K562 (cell line): Measurements from ENCODE around the gene YPEL1. TPM values are rescaled to one million over a fixed set of nuclear protein-coding genes. Genes with fewer than 3 reads are reported as not detected.
A peak's percentile ranks its signal among the peaks of the same experiment; 100 is the strongest.

Source experiments
- ATAC-seq: fragments of 200-7000 bp; cut with Tn5 transposase; 3 replicates; pipeline ENCODE4 v1.9.1; 2020; ENCODE audit warnings: moderate library complexity
- BruUV-seq: library from RNA; stranded (reverse); fragments of 400-500 nt; replicated peaks from 2 replicates; lab custom pipeline; 2021; lab: Mats Ljungman, UMichigan
- CTCF ChIA-PET: fragments of 300-600 bp; formaldehyde crosslinking; extraction: SDS; loops from one replicate; lab custom pipeline; 2021; ENCODE audit warnings: low intra/inter-chr PET ratio; lab: Yijun Ruan, JAX
- POLR2A ChIA-PET: fragments of 300-600, 350-650 bp; sonication (Branson Sonifier 250); formaldehyde crosslinking; extraction: SDS; loops from one replicate; lab custom pipeline; 2021; ENCODE audit warnings: antibody characterized with exemption, inconsistent platforms; lab: Yijun Ruan, JAX
- DNase-seq, 4 experiments: peaks; one replicate each; pipeline versions ENCODE4 v3.0.0 to v3.0.0-alpha.2; 2011 to 2018; ENCODE audit warnings: low spot score in 3 of 4, mixed read lengths in 3 of 4; ENCODE audit errors: extremely low read depth in 1 of 4
- FAIRE-seq: peaks from 2 replicates; lab custom pipeline; 2011; peaks lifted over from hg19 to GRCh38; lab: Jason Lieb, UNC
- H2AFZ ChIP-seq: 2 replicates; pipeline ENCODE4 v1.6.0; 2011; ENCODE audit warnings: low read depth, low read length, control low read depth, inconsistent platforms
- H3K27ac ChIP-seq: fragments of 200-600 bp; 3 replicates; pipeline ENCODE4 v1.8.0; 2011; ENCODE audit warnings: low read depth, mild to moderate bottlenecking, control low read depth, inconsistent platforms, low read length, moderate library complexity, mixed read lengths; ENCODE audit errors: extremely low read depth
- H3K27me3 ChIP-seq, 2 experiments: fragments of 300-600 bp in 1 of 2; 2 replicates in 1 of 2; 3 replicates in 1 of 2; pipeline versions ENCODE4 v1.6.0 to v1.8.0; 2011; ENCODE audit warnings: inconsistent platforms in 2 of 2, low read length in 2 of 2, mild to moderate bottlenecking in 1 of 2, mixed read lengths in 1 of 2, moderate library complexity in 1 of 2; ENCODE audit not compliant: control insufficient read depth in 2 of 2, insufficient read depth in 2 of 2
- H3K36me3 ChIP-seq: fragments of 300-600 bp; 3 replicates; pipeline ENCODE4 v1.8.0; 2011; ENCODE audit warnings: mild to moderate bottlenecking, low read length, inconsistent platforms; ENCODE audit not compliant: control insufficient read depth, insufficient read depth
- H3K4me1 ChIP-seq, 2 experiments: fragments of 200-600 bp in 1 of 2; replicated peaks in 1 of 2; 2 replicates in 1 of 2; 3 replicates in 1 of 2; pipeline versions ENCODE4 v1.5.1 to v1.8.0; 2011; ENCODE audit warnings: inconsistent platforms in 2 of 2, low read length in 2 of 2, mild to moderate bottlenecking in 1 of 2, mixed read lengths in 1 of 2, moderate library complexity in 1 of 2; ENCODE audit not compliant: control insufficient read depth in 2 of 2, insufficient read depth in 2 of 2
- H3K4me2 ChIP-seq: 2 replicates; pipeline ENCODE4 v1.6.1; 2011; ENCODE audit warnings: low read length, control low read depth, inconsistent platforms, mixed read lengths; ENCODE audit not compliant: insufficient read depth
- H3K4me3 ChIP-seq: fragments of 200-600 bp; sonication (generic), shearing (Covaris generic); 2 replicates; pipeline ENCODE4 v1.5.1; 2016; ENCODE audit warnings: control low read depth, inconsistent platforms
- H3K79me2 ChIP-seq: fragments of 200-600 bp; 3 replicates; pipeline ENCODE4 v1.8.0; 2011; ENCODE audit warnings: low read length, inconsistent platforms; ENCODE audit not compliant: control insufficient read depth, insufficient read depth
- H3K9ac ChIP-seq, 2 experiments: 2 replicates each; pipeline versions ENCODE4 v1.6.0 to v1.6.1; 2011; ENCODE audit warnings: low read depth in 2 of 2, low read length in 2 of 2, control low read depth in 1 of 2, inconsistent platforms in 1 of 2, mild to moderate bottlenecking in 1 of 2, mixed read lengths in 1 of 2; ENCODE audit not compliant: insufficient read depth in 1 of 2
- H3K9me1 ChIP-seq: one replicate; pipeline ENCODE4 v1.6.0; 2011; ENCODE audit warnings: inconsistent platforms, mild to moderate bottlenecking, low read length, moderate library complexity; ENCODE audit not compliant: control insufficient read depth, insufficient read depth
- H3K9me3 ChIP-seq: replicated peaks from 2 replicates; pipeline ENCODE4 v1.5.1; 2011; ENCODE audit warnings: low read depth, low read length, inconsistent platforms; ENCODE audit not compliant: control insufficient read depth, insufficient read depth
- H4K20me1 ChIP-seq: replicated peaks from 2 replicates; pipeline ENCODE4 v1.6.1; 2011; ENCODE audit warnings: low read length, inconsistent platforms, mixed read lengths; ENCODE audit not compliant: control insufficient read depth, insufficient read depth
- ARHGAP35 ChIP-seq: fragments of 450-650 bp; IDR thresholded peaks from 2 replicates; pipeline ENCODE4 v1.6.1; 2018; ENCODE audit not compliant: partially characterized antibody
- ARID2 ChIP-seq: fragments of 450-650 bp; IDR thresholded peaks from 2 replicates; pipeline ENCODE4 v1.6.1; 2017; ENCODE audit warnings: antibody characterized with exemption, mild to moderate bottlenecking
- CSDE1 ChIP-seq, 2 experiments: fragments of 450-650 bp; IDR thresholded peaks; 2 replicates each; pipeline ENCODE4 v1.6.1; 2016; ENCODE audit warnings: mild to moderate bottlenecking in 1 of 2
- DACH1 ChIP-seq: fragments of 450-650 bp; IDR thresholded peaks from 2 replicates; pipeline ENCODE4 v1.6.1; 2018; ENCODE audit not compliant: partially characterized antibody
- FOXA3 ChIP-seq, 2 experiments: fragments of 450-650 bp in 1 of 2; sonication (generic) in 1 of 2; formaldehyde crosslinking; IDR thresholded peaks in 1 of 2; conservative IDR thresholded peaks in 1 of 2; 2 replicates each; pipeline versions ENCODE4 v1.4.0 to v1.8.0; 2020 to 2022; ENCODE audit warnings: mild to moderate bottlenecking in 2 of 2, missing genetic modification reagents in 1 of 2
- HDAC1 ChIP-seq, 2 experiments: fragments of 450-650 bp; IDR thresholded peaks; 2 replicates each; pipeline ENCODE4 v1.6.1; 2016 to 2017; ENCODE audit warnings: inconsistent platforms in 1 of 2, mild to moderate bottlenecking in 1 of 2, moderate library complexity in 1 of 2
- HDAC6 ChIP-seq: IDR thresholded peaks from 2 replicates; pipeline ENCODE4 v1.6.1; 2012; ENCODE audit warnings: low read depth, mild to moderate bottlenecking, control low read depth, inconsistent platforms, low read length, moderate library complexity
- HDGF ChIP-seq: fragments of 450-650 bp; IDR thresholded peaks from 2 replicates; pipeline ENCODE4 v1.6.1; 2016
- NBN ChIP-seq: fragments of 450-650 bp; IDR thresholded peaks from 2 replicates; pipeline ENCODE4 v1.6.1; 2016; ENCODE audit warnings: low read depth, mild to moderate bottlenecking
- POLR2B ChIP-seq: fragments of 450-650 bp; IDR thresholded peaks from 2 replicates; pipeline ENCODE4 v1.6.1; 2018; ENCODE audit warnings: low read depth; ENCODE audit not compliant: partially characterized antibody
- PREB ChIP-seq: sonication (generic); formaldehyde crosslinking; IDR thresholded peaks from 2 replicates; pipeline ENCODE4 v1.8.1; 2023; ENCODE audit warnings: mild to moderate bottlenecking, missing genetic modification reagents
- SIN3A ChIP-seq, 2 experiments: fragments of 150-350 bp in 1 of 2; IDR thresholded peaks; 2 replicates each; pipeline ENCODE4 v1.6.1; 2011 to 2016; ENCODE audit warnings: borderline replicate concordance in 2 of 2, low read depth in 2 of 2, low read length in 2 of 2, mild to moderate bottlenecking in 2 of 2, moderate library complexity in 2 of 2; ENCODE audit not compliant: control insufficient read depth in 1 of 2
- SMAD3 ChIP-seq: fragments of 450-650 bp; formaldehyde crosslinking; conservative IDR thresholded peaks from 2 replicates; pipeline ENCODE4 v1.4.0; 2020; ENCODE audit warnings: mild to moderate bottlenecking
- SRSF1 ChIP-seq: fragments of 200-400 bp; formaldehyde crosslinking; IDR thresholded peaks from 2 replicates; pipeline ENCODE4 v1.6.1; 2017; ENCODE audit warnings: mild to moderate bottlenecking, low read depth, low read length, moderate library complexity
- SUPT5H ChIP-seq: fragments of 450-650 bp; IDR thresholded peaks from 2 replicates; pipeline ENCODE4 v1.6.1; 2016
- WGBS: fragments of 100-300 bp; shearing (Covaris generic); methylation state at CpG from one replicate; pipeline ENCODE4 v1.1.6; 2016; ENCODE audit warnings: low coverage, mixed read lengths; ENCODE audit not compliant: insufficient coverage; ENCODE audit errors: missing lambda C conversion rate; 5-methylcytosine and 5-hydroxymethylcytosine counted together
- in situ Hi-C: fragments of 300-500 bp; cut with MboI; formaldehyde crosslinking; loops from 4 replicates; pipeline ENCODE4 v1.15.0; 2018; ENCODE audit warnings: inconsistent platforms, mixed read lengths
- intact Hi-C: fragments of 100-400 bp; cut with micrococcal nuclease; formaldehyde crosslinking; loops from 2 replicates; pipeline ENCODE4 v1.14.2; 2022
- polyA plus RNA-seq, 8 experiments: library from polyadenylated mRNA; depleted of rRNA in 4 of 8; stranded (reverse) in 5 of 8; unstranded in 3 of 8; fragments of >200 nt; fragmentation: Nextera tagmentation in 2 of 8; fragmentation: Illumina TruSeq in 1 of 8; extraction: Ambion mirVana in 2 of 8; extraction: Trizol in 1 of 8; gene quantifications; 2 replicates each; pipeline versions ENCODE4 v1.2.1 to v1.2.3, GENCODE V29; 2011 to 2014; ENCODE audit warnings: inconsistent platforms in 1 of 8, missing spikeins in 1 of 8
- total RNA-seq, 7 experiments: library from RNA; depleted of rRNA in 6 of 7; stranded (reverse); fragments of >200 nt in 6 of 7; fragmentation: Illumina TruSeq in 2 of 7; extraction: Trizol in 2 of 7; gene quantifications; 2 replicates each; pipeline versions ENCODE4 v1.2.1 to v1.2.3, GENCODE V29; 2011 to 2021; ENCODE audit warnings: low replicate concordance in 1 of 7
- TF ChIP-seq, protein P1 (sequence below), 2 experiments: fragments of 150-350 bp in 1 of 2; IDR thresholded peaks; 2 replicates each; pipeline ENCODE4 v1.6.1; 2012 to 2016; ENCODE audit warnings: low read depth in 2 of 2, low read length in 2 of 2, mild to moderate bottlenecking in 1 of 2, moderate library complexity in 1 of 2
- TF ChIP-seq, protein P2 (sequence below): fragments of 250-450 bp; sonication (Bioruptor Pico); IDR thresholded peaks from 2 replicates; pipeline ENCODE4 v1.8.0; 2022; ENCODE audit warnings: moderate library complexity, mild to moderate bottlenecking, inconsistent platforms

The YPEL1 gene
- total and polyA plus RNA-seq, 9 of the 15 experiments (the other 6 are each of a cell fraction or from before 2014, with no cell fraction given), result 0.07 to 2.2 (median 0.46) TPM

GRCh38 chr22:21690401-21690801, 45.2 kb downstream of the YPEL1 start:
- FAIRE-seq, result peak; percentile 70

More at GRCh38 chr22:21690401-21690801, 45.2 kb downstream of the YPEL1 start:
- H3K4me2 ChIP-seq, result no peak overlapping the region
- 83% methylated on average over 5 of the region's 5 CpGs for WGBS
- no peak for DNase-seq
- peaks cover 5 to 58% of the 10 kb centered on the region in 2 experiments; a peak in 3 of 5 replicates for H3K4me1 ChIP-seq
- TSS peak; percentile 11 for BruUV-seq
- no peaks in the 10 kb centered on the region for H3K9me3 ChIP-seq
- no peak overlapping the region for H3K9ac ChIP-seq
- peaks cover 7% of the 10 kb centered on the region; the same call in 1 of the 2 replicates for H4K20me1 ChIP-seq
- no peak overlapping the region for H2AFZ ChIP-seq
- H3K27me3 ChIP-seq, result no peaks in the 10 kb centered on the region
- intact Hi-C loops, result no loop called here
- no peak overlapping the region for H3K27ac ChIP-seq
- no peaks in the 10 kb centered on the region for H3K79me2 ChIP-seq
- peaks cover 7% of the 10 kb centered on the region for H3K9me1 ChIP-seq
- CTCF ChIA-PET, result no interaction called here
- no peak for ATAC-seq
- no peak overlapping the region for H3K4me3 ChIP-seq
- peak; percentile 19 for TF ChIP-seq POLR2B
- no peak for TF ChIP-seq ARHGAP35
- TF ChIP-seq HDAC1 (IDR thresholded peaks at IDR 0.05), result peak in 1 of 2 experiments; percentile 50; a peak in 1 of 4 replicates
- no peak for TF ChIP-seq NBN
- TF ChIP-seq FOXA3 (CRISPR knock-in tag; conservative IDR thresholded peaks at IDR 0.05 in 1 of 2, IDR thresholded peaks at IDR 0.05 in 1 of 2), result 0 out of 4 replicates have a peak, but pooled peaks of 1 of the 2 experiments have one; percentile 52
- TF ChIP-seq HDGF, result peak; percentile 54; the same call in 1 of the 2 replicates
- TF ChIP-seq SUPT5H, result 0 out of 2 replicates have a peak, but pooled peaks have one; percentile 9
- TF ChIP-seq HDAC6, result peak; percentile 8; the same call in 1 of the 2 replicates
- TF ChIP-seq, protein P1, sequence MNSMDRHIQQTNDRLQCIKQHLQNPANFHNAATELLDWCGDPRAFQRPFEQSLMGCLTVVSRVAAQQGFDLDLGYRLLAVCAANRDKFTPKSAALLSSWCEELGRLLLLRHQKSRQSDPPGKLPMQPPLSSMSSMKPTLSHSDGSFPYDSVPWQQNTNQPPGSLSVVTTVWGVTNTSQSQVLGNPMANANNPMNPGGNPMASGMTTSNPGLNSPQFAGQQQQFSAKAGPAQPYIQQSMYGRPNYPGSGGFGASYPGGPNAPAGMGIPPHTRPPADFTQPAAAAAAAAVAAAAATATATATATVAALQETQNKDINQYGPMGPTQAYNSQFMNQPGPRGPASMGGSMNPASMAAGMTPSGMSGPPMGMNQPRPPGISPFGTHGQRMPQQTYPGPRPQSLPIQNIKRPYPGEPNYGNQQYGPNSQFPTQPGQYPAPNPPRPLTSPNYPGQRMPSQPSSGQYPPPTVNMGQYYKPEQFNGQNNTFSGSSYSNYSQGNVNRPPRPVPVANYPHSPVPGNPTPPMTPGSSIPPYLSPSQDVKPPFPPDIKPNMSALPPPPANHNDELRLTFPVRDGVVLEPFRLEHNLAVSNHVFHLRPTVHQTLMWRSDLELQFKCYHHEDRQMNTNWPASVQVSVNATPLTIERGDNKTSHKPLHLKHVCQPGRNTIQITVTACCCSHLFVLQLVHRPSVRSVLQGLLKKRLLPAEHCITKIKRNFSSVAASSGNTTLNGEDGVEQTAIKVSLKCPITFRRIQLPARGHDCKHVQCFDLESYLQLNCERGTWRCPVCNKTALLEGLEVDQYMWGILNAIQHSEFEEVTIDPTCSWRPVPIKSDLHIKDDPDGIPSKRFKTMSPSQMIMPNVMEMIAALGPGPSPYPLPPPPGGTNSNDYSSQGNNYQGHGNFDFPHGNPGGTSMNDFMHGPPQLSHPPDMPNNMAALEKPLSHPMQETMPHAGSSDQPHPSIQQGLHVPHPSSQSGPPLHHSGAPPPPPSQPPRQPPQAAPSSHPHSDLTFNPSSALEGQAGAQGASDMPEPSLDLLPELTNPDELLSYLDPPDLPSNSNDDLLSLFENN (IDR thresholded peaks at IDR 0.05; ENCODE audit: low read depth in 2 of 2, low read length in 2 of 2), result no peak
- TF ChIP-seq SRSF1, result no peak
- TF ChIP-seq CSDE1 (IDR thresholded peaks at IDR 0.05), result peak in 1 of 2 experiments; percentile 54; a peak in 1 of 4 replicates
- no peak for TF ChIP-seq SMAD3 (CRISPR knock-in tag)
- TF ChIP-seq ARID2, result 0 out of 2 replicates have a peak, but pooled peaks have one; percentile 9
- peak in 1 of 2 experiments; percentile 13; a peak in 1 of 4 replicates for TF ChIP-seq SIN3A (IDR thresholded peaks at IDR 0.05; ENCODE audit: borderline replicate concordance in 2 of 2, control insufficient read depth in 1 of 2, low read depth in 2 of 2, low read length in 2 of 2)
- TF ChIP-seq DACH1, result peak; percentile 43
- 0 out of 2 replicates have a peak, but pooled peaks have one; percentile 40 for TF ChIP-seq PREB (CRISPR knock-in tag)
- TF ChIP-seq, protein P2, sequence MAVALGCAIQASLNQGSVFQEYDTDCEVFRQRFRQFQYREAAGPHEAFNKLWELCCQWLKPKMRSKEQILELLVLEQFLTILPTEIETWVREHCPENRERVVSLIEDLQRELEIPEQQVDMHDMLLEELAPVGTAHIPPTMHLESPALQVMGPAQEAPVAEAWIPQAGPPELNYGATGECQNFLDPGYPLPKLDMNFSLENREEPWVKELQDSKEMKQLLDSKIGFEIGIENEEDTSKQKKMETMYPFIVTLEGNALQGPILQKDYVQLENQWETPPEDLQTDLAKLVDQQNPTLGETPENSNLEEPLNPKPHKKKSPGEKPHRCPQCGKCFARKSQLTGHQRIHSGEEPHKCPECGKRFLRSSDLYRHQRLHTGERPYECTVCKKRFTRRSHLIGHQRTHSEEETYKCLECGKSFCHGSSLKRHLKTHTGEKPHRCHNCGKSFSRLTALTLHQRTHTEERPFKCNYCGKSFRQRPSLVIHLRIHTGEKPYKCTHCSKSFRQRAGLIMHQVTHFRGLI, result no peak
- H3K36me3 ChIP-seq, result peaks cover 88% of the 10 kb centered on the region
- POLR2A ChIA-PET, result interaction anchor here (0.6 to 8.6 kb wide), 14 partner anchors 8 to 144 kb away, joined by 3 to 111 read pairs (median 4); partner anchors contain the start of genes PPIL2 and SDF2L1
- in situ Hi-C loops, result no loop called here
